Lower leg skin (tissue), 3 donors: Measurements from ENCODE around the gene FBXO31.

Experiments used
- POLR2A ChIP-seq, 2 donors: fragments of 450-650 bp; IDR thresholded peaks; one replicate each; pipeline ENCODE4 v1.6.1; 2016 to 2017; ENCODE audit warnings: antibody characterized with exemption in 2 of 2, mild to moderate bottlenecking in 1 of 2, moderate library complexity in 1 of 2
- TF ChIP-seq, protein P1 (sequence below), 3 donors: fragments of 450-650 bp; IDR thresholded peaks; one replicate each; pipeline ENCODE4 v1.5.1; 2016; ENCODE audit warnings: antibody characterized with exemption in 3 of 3, mild to moderate bottlenecking in 3 of 3, moderate library complexity in 2 of 3

DNA sequence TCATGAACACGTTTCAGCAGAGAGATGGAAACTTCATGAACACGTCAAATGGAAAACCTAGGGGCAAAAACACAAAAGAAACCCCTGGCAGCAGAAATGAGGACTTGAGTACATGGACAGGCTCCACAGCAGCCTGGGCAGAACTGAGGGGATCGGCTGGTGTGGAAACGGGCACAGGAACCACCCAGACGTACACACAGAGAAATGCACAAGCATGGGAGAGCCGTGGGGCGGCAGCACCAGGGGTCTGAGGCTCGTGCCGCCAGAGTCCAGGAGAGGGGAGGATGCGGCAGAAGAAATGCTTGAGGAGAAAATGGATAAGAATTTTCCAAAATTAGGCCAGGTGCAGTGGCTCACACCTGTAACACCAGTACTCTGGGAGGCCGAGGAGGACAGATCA is 38.5 kb upstream of the FBXO31 start:
- TF ChIP-seq, protein P1, sequence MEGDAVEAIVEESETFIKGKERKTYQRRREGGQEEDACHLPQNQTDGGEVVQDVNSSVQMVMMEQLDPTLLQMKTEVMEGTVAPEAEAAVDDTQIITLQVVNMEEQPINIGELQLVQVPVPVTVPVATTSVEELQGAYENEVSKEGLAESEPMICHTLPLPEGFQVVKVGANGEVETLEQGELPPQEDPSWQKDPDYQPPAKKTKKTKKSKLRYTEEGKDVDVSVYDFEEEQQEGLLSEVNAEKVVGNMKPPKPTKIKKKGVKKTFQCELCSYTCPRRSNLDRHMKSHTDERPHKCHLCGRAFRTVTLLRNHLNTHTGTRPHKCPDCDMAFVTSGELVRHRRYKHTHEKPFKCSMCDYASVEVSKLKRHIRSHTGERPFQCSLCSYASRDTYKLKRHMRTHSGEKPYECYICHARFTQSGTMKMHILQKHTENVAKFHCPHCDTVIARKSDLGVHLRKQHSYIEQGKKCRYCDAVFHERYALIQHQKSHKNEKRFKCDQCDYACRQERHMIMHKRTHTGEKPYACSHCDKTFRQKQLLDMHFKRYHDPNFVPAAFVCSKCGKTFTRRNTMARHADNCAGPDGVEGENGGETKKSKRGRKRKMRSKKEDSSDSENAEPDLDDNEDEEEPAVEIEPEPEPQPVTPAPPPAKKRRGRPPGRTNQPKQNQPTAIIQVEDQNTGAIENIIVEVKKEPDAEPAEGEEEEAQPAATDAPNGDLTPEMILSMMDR (IDR thresholded peaks at IDR 0.05): no peak
- no peak for TF ChIP-seq POLR2A (IDR thresholded peaks at IDR 0.05)
